Smooth muscle cell (in vitro differentiated cells): Measurements from ENCODE around the gene AKNAD1. TPM values are rescaled to one million over a fixed set of nuclear protein-coding genes. Genes with fewer than 3 reads are reported as not detected.

Experiments used
- DNase-seq: peaks from one replicate; lab custom pipeline; 2025; ENCODE audit not compliant: unreplicated experiment; lab: John Stamatoyannopoulos, UW
- H2AFZ ChIP-seq: fragments of 200-600 bp; sonication (generic); 2 replicates; pipeline ENCODE4 v1.6.0; 2016; ENCODE audit warnings: antibody characterized with exemption, low read depth, mild to moderate bottlenecking
- H3F3A ChIP-seq: fragments of 200-600 bp; sonication (generic); 2 replicates; pipeline ENCODE4 v1.6.0; 2017; ENCODE audit warnings: antibody characterized with exemption, low read depth
- H3K27ac ChIP-seq: fragments of 200-600 bp; sonication (generic); 2 replicates; pipeline ENCODE4 v1.5.1; 2016; ENCODE audit warnings: low read depth, mild to moderate bottlenecking
- H3K27me3 ChIP-seq: fragments of 200-600 bp; sonication (generic); 2 replicates; pipeline ENCODE4 v1.6.1; 2016; ENCODE audit warnings: low read depth, mild to moderate bottlenecking
- H3K36me3 ChIP-seq: fragments of 200-600 bp; sonication (generic); 2 replicates; pipeline ENCODE4 v1.5.1; 2016; ENCODE audit warnings: low read depth
- H3K4me1 ChIP-seq: fragments of 200-600 bp; sonication (generic); 2 replicates; pipeline ENCODE4 v1.5.1; 2016; ENCODE audit warnings: low read depth
- H3K4me2 ChIP-seq: fragments of 200-600 bp; sonication (generic); 2 replicates; pipeline ENCODE4 v1.6.0; 2016; ENCODE audit warnings: mild to moderate bottlenecking
- H3K4me3 ChIP-seq: fragments of 200-600 bp; sonication (generic); 2 replicates; pipeline ENCODE4 v1.5.1; 2016; ENCODE audit warnings: mild to moderate bottlenecking
- H3K79me2 ChIP-seq: fragments of 200-600 bp; sonication (generic); 2 replicates; pipeline ENCODE4 v1.6.0; 2016; ENCODE audit warnings: low read depth, mild to moderate bottlenecking
- H3K9ac ChIP-seq: fragments of 200-600 bp; sonication (generic); 2 replicates; pipeline ENCODE4 v1.6.0; 2016; ENCODE audit warnings: low read depth
- H3K9me3 ChIP-seq: fragments of 200-600 bp; sonication (generic); replicated peaks from 2 replicates; pipeline ENCODE4 v1.5.1; 2016; ENCODE audit warnings: low read depth
- H4K20me1 ChIP-seq: fragments of 200-600 bp; sonication (generic); 2 replicates; pipeline ENCODE4 v1.6.0; 2016; ENCODE audit warnings: low read depth
- CTCF ChIP-seq: fragments of 200-600 bp; sonication (generic); IDR thresholded peaks from 2 replicates; pipeline ENCODE4 v1.5.1; 2017; ENCODE audit warnings: borderline replicate concordance, mild to moderate bottlenecking, antibody characterized with exemption; ENCODE audit not compliant: insufficient read depth, poor library complexity, severe bottlenecking
- WGBS: methylation state at CpG from one replicate; pipeline ENCODE4 v1.1.7; 2016; ENCODE audit warnings: low lambda C conversion rate; 5-methylcytosine and 5-hydroxymethylcytosine counted together
- polyA plus RNA-seq: library from polyadenylated mRNA; unstranded; fragments of >200 nt; fragmentation: Nextera tagmentation; extraction: Ambion mirVana; gene quantifications from 2 replicates; pipeline ENCODE4 v1.2.1, GENCODE V29; 2016
- total RNA-seq: library from RNA; depleted of rRNA; stranded (reverse); fragments of >200 nt; gene quantifications from 2 replicates; pipeline ENCODE4 v1.2.3, GENCODE V29; 2014

Gene AKNAD1
- total RNA-seq (not detected in 2 replicates), polyA plus RNA-seq (0.40 and 0.59 TPM in 2 replicates)

- H3K27me3 ChIP-seq: no peaks in the 10 kb centered on the region
- H2AFZ ChIP-seq: no peak within 1 kb of the TSS
- no peak within 1 kb of the TSS for H3K9ac ChIP-seq
- no peaks in the 10 kb centered on the region for H3K4me1 ChIP-seq
- 75% methylated on average over 1 of the region's 1 CpG for WGBS
- no peak for DNase-seq
- no peak within 1 kb of the TSS for H3K27ac ChIP-seq
- no peaks in the 10 kb centered on the region for H3K9me3 ChIP-seq
- H3K4me2 ChIP-seq: no peak within 1 kb of the TSS
- no peaks in the 10 kb centered on the region for H3K36me3 ChIP-seq
- H3K4me3 ChIP-seq: no peak within 1 kb of the TSS
- no peaks in the 10 kb centered on the region for H4K20me1 ChIP-seq
- TF ChIP-seq CTCF: no peak
- H3F3A ChIP-seq: no peaks in the 10 kb centered on the region
- H3K79me2 ChIP-seq: no peaks in the 10 kb centered on the region
Observed at GRCh38 chr1:108856994-108857393, at the start of gene AKNAD1. AKNAD1 (minus strand) TSS chr1:108857094; CDS start chr1:108852664, 4,430 bp downstream.

- Histone ChIP-seq H3K36me3 (no peaks in the 10 kb centered on the region), H3K4me1 (no peaks in the 10 kb centered on the region), H3K27me3 (no peaks in the 10 kb centered on the region), H3K27ac (no peak overlapping the region), H4K20me1 (no peaks in the 10 kb centered on the region), H3K4me2 (no peak overlapping the region), H3F3A (no peaks in the 10 kb centered on the region), H3K9ac (no peak overlapping the region), H3K9me3 (no peaks in the 10 kb centered on the region), H3K4me3 (no peak overlapping the region), H2AFZ (no peak overlapping the region), H3K79me2 (no peaks in the 10 kb centered on the region)
- TF ChIP-seq CTCF: no peak
- DNase-seq: no peak
- WGBS: 97% methylated on average over 3 of the region's 3 CpGs
Observed at GRCh38 chr1:108901106-108901505, 44.2 kb upstream of the AKNAD1 start.

GRCh38 chr1:108897865-108898720, 41.2 kb upstream of the AKNAD1 start:
- Histone ChIP-seq H4K20me1 (no peaks in the 10 kb centered on the region), H3K4me1 (no peaks in the 10 kb centered on the region), H3K9ac (no peak overlapping the region), H2AFZ (no peak overlapping the region), H3K4me3 (no peak overlapping the region), H3F3A (no peaks in the 10 kb centered on the region), H3K4me2 (no peak overlapping the region), H3K27me3 (no peaks in the 10 kb centered on the region), H3K9me3 (no peaks in the 10 kb centered on the region), H3K79me2 (no peaks in the 10 kb centered on the region), H3K36me3 (no peaks in the 10 kb centered on the region), H3K27ac (no peak overlapping the region)
- DNase-seq: no peak
- 68% methylated on average over 8 of the region's 8 CpGs for WGBS
- peak; percentile 70 for TF ChIP-seq CTCF
